H1 (cell line): ENCODE results near the gene PPP2R1A. TPM values are rescaled to one million over a fixed set of nuclear protein-coding genes. Genes with fewer than 3 reads are reported as not detected.

Experiments used
- CTCF ChIA-PET: fragments of 300-600 bp; sonication (Branson Sonifier 250); formaldehyde crosslinking; loops from one replicate; lab custom pipeline; 2021; ENCODE audit not compliant: partially characterized antibody; lab: Charles Lee
- POLR2A ChIA-PET: fragments of 300-600 bp; sonication (Branson Sonifier 250); formaldehyde crosslinking; loops from one replicate; lab custom pipeline; 2021; ENCODE audit warnings: inconsistent platforms; ENCODE audit not compliant: partially characterized antibody; lab: Charles Lee
- DNase-seq, 2 experiments: peaks; one replicate each; pipeline versions ENCODE4 v3.0.0 to v3.0.0-alpha.2; 2010 to 2022; ENCODE audit warnings: low spot score in 2 of 2, low read depth in 1 of 2, mixed read lengths in 1 of 2
- FAIRE-seq: peaks from 2 replicates; lab custom pipeline; 2011; peaks lifted over from hg19 to GRCh38; lab: Jason Lieb, UNC
- H2AFZ ChIP-seq: 2 replicates; pipeline ENCODE4 v1.8.1; 2012; ENCODE audit warnings: low read length, inconsistent platforms
- H2AK5ac ChIP-seq: 2 replicates; pipeline ENCODE4 v1.6.1; 2013; ENCODE audit warnings: low read depth, low read length
- H2BK120ac ChIP-seq: replicated peaks from 2 replicates; pipeline ENCODE3; 2013; ENCODE audit warnings: low read depth, low read length, inconsistent platforms
- H2BK12ac ChIP-seq: 2 replicates; pipeline ENCODE4 v1.6.1; 2013; ENCODE audit warnings: low read depth, low read length
- H2BK15ac ChIP-seq: 2 replicates; pipeline ENCODE4 v1.6.1; 2013; ENCODE audit warnings: low read length
- H2BK20ac ChIP-seq: 2 replicates; pipeline ENCODE4 v1.6.1; 2013; ENCODE audit warnings: low read length
- H2BK5ac ChIP-seq: 2 replicates; pipeline ENCODE4 v1.6.1; 2013; ENCODE audit warnings: low read depth, low read length
- H3K14ac ChIP-seq: 2 replicates; pipeline ENCODE4 v1.6.1; 2013; ENCODE audit warnings: inconsistent platforms; ENCODE audit not compliant: insufficient read length
- H3K18ac ChIP-seq: 2 replicates; pipeline ENCODE4 v1.6.1; 2013; ENCODE audit warnings: low read length; ENCODE audit errors: extremely low read depth
- H3K23ac ChIP-seq: 2 replicates; pipeline ENCODE4 v1.6.1; 2013; ENCODE audit warnings: inconsistent platforms; ENCODE audit not compliant: insufficient read length
- H3K23me2 ChIP-seq: 2 replicates; pipeline ENCODE4 v1.6.1; 2013; ENCODE audit warnings: low read depth, low read length
- H3K27ac ChIP-seq: 2 replicates; pipeline ENCODE4 v1.6.1; 2011; ENCODE audit warnings: low read depth, low read length, inconsistent platforms
- H3K27me3 ChIP-seq, 4 experiments: replicated peaks in 1 of 4; 1 replicate in 1 of 4; 2 replicates in 3 of 4; pipeline versions ENCODE4 v1.6.1 to v1.8.1; 2011 to 2013; ENCODE audit warnings: low read length in 3 of 4, mild to moderate bottlenecking in 3 of 4, inconsistent platforms in 2 of 4, mixed read lengths in 2 of 4, moderate library complexity in 1 of 4; ENCODE audit not compliant: control insufficient read depth in 3 of 4, insufficient read depth in 3 of 4; ENCODE audit errors: extremely low read depth in 1 of 4
- H3K36me3 ChIP-seq, 4 experiments: 2 replicates each; pipeline versions ENCODE4 v1.6.1 to v1.8.1; 2011 to 2013; ENCODE audit warnings: mild to moderate bottlenecking in 4 of 4, low read length in 3 of 4, moderate library complexity in 2 of 4, control low read depth in 1 of 4, inconsistent platforms in 1 of 4; ENCODE audit not compliant: insufficient read depth in 4 of 4, control insufficient read depth in 2 of 4
- H3K4ac ChIP-seq: replicated peaks from 2 replicates; pipeline ENCODE3; 2013; ENCODE audit warnings: low read length, low read depth, mixed read lengths, inconsistent platforms; ENCODE audit not compliant: insufficient read length
- H3K4me1 ChIP-seq, 4 experiments: replicated peaks in 1 of 4; 1 replicate in 1 of 4; 2 replicates in 3 of 4; pipeline versions ENCODE4 v1.6.1 to v1.8.1; 2011 to 2013; ENCODE audit warnings: low read length in 3 of 4, inconsistent platforms in 2 of 4, mixed read lengths in 1 of 4; ENCODE audit not compliant: insufficient read depth in 4 of 4, control insufficient read depth in 3 of 4
- H3K4me2 ChIP-seq, 2 experiments: 2 replicates each; pipeline versions ENCODE4 v1.6.1 to v1.8.1; 2011 to 2013; ENCODE audit warnings: low read depth in 2 of 2, low read length in 2 of 2, control low read depth in 1 of 2, inconsistent platforms in 1 of 2, mild to moderate bottlenecking in 1 of 2; ENCODE audit not compliant: insufficient read depth in 1 of 2
- H3K4me3 ChIP-seq, 4 experiments: fragments of 200-600, 300-600 bp in 1 of 4; sonication (generic), shearing (Covaris generic), sonication (Bioruptor Twin) in 1 of 4; 2 replicates each; pipeline versions ENCODE4 v1.5.1 to v1.8.1; 2011 to 2016; ENCODE audit warnings: low read length in 4 of 4, low read depth in 3 of 4, control low read depth in 2 of 4, inconsistent platforms in 2 of 4, mild to moderate bottlenecking in 2 of 4, mixed read lengths in 1 of 4, moderate library complexity in 1 of 4; ENCODE audit not compliant: insufficient read depth in 2 of 4; ENCODE audit errors: extremely low read depth in 1 of 4
- H3K56ac ChIP-seq: replicated peaks from 2 replicates; pipeline ENCODE3; 2013; ENCODE audit warnings: low read depth, mild to moderate bottlenecking, mixed read lengths, low read length, inconsistent platforms; ENCODE audit not compliant: insufficient read length
- H3K79me1 ChIP-seq: 2 replicates; pipeline ENCODE4 v1.6.1; 2013; ENCODE audit warnings: low read depth, low read length, control low read depth
- H3K79me2 ChIP-seq, 2 experiments: 2 replicates each; pipeline versions ENCODE4 v1.6.1 to v1.8.1; 2012 to 2013; ENCODE audit warnings: low read length in 2 of 2, mild to moderate bottlenecking in 2 of 2, inconsistent platforms in 1 of 2; ENCODE audit not compliant: insufficient read depth in 2 of 2, control insufficient read depth in 1 of 2
- H3K9ac ChIP-seq, 4 experiments: replicated peaks in 1 of 4; 1 replicate in 1 of 4; 2 replicates in 3 of 4; pipeline versions ENCODE4 v1.6.1 to v1.8.1; 2011 to 2013; ENCODE audit warnings: low read depth in 3 of 4, low read length in 3 of 4, control low read depth in 2 of 4, mild to moderate bottlenecking in 2 of 4, moderate library complexity in 2 of 4, inconsistent platforms in 1 of 4; ENCODE audit errors: extremely low read depth in 1 of 4
- H3K9me3 ChIP-seq, 2 experiments: 2 replicates each; pipeline versions ENCODE4 v1.6.1 to v1.8.1; 2012 to 2013; ENCODE audit warnings: mild to moderate bottlenecking in 2 of 2, moderate library complexity in 2 of 2, control low read depth in 1 of 2, inconsistent platforms in 1 of 2, low read depth in 1 of 2, low read length in 1 of 2, mixed read lengths in 1 of 2; ENCODE audit not compliant: insufficient read depth in 2 of 2
- H4K20me1 ChIP-seq, 2 experiments: replicated peaks in 1 of 2; 2 replicates each; pipeline versions ENCODE3 to v1.8.1; 2011 to 2013; ENCODE audit warnings: inconsistent platforms in 2 of 2, low read length in 2 of 2, mild to moderate bottlenecking in 1 of 2; ENCODE audit not compliant: insufficient read depth in 2 of 2, control insufficient read depth in 1 of 2
- H4K5ac ChIP-seq: 2 replicates; pipeline ENCODE4 v1.6.1; 2013; ENCODE audit warnings: low read length, low read depth, mixed read lengths, inconsistent platforms; ENCODE audit not compliant: insufficient read length
- H4K8ac ChIP-seq: 2 replicates; pipeline ENCODE4 v1.8.0; 2013; ENCODE audit warnings: mild to moderate bottlenecking, moderate library complexity, low read length, inconsistent platforms; ENCODE audit not compliant: insufficient read depth; ENCODE audit errors: extremely low read depth
- H4K91ac ChIP-seq: replicated peaks from 2 replicates; pipeline ENCODE3; 2013; ENCODE audit warnings: low read length, mixed read lengths, inconsistent platforms; ENCODE audit not compliant: insufficient read length
- ASH2L ChIP-seq: fragments of 200-600, 300-600 bp; sonication (generic); IDR thresholded peaks from one replicate; pipeline ENCODE4 v1.7.1; 2017; ENCODE audit warnings: low read length
- BCL11A ChIP-seq, 2 experiments: IDR thresholded peaks; one replicate each; pipeline ENCODE4 v1.6.1; 2011; ENCODE audit warnings: low read depth in 2 of 2, low read length in 2 of 2, mild to moderate bottlenecking in 2 of 2
- NRF1 ChIP-seq: IDR thresholded peaks from 2 replicates; pipeline ENCODE4 v1.6.1; 2011; ENCODE audit warnings: mild to moderate bottlenecking, low read depth, low read length, improper control_type of control experiment
- RFX5 ChIP-seq: IDR thresholded peaks from 2 replicates; pipeline ENCODE4 v1.6.1; 2011; ENCODE audit warnings: low read depth, low read length, improper control_type of control experiment, borderline replicate concordance
- SAP30 ChIP-seq: fragments of 300-600 bp; sonication (generic); IDR thresholded peaks from 2 replicates; pipeline ENCODE4 v1.7.1; 2012; ENCODE audit warnings: low read length, moderate library complexity, mild to moderate bottlenecking, inconsistent platforms; ENCODE audit not compliant: insufficient read depth, insufficient replicate concordance
- WGBS, 2 experiments: shearing (Covaris generic) in 1 of 2; methylation state at CpG; one replicate each; pipeline versions ENCODE4 v1.1.6 to v1.1.7; 2013 to 2015; ENCODE audit warnings: low lambda C conversion rate in 2 of 2, mixed read lengths in 2 of 2, inconsistent platforms in 1 of 2, low coverage in 1 of 2, missing lambda C conversion rate in 1 of 2; ENCODE audit not compliant: insufficient replicate concordance in 2 of 2, insufficient coverage in 1 of 2, insufficient read length in 1 of 2; ENCODE audit errors: extremely low coverage in 1 of 2, missing lambda C conversion rate in 1 of 2; 5-methylcytosine and 5-hydroxymethylcytosine counted together
- polyA plus RNA-seq, 7 experiments: library from polyadenylated mRNA; depleted of rRNA in 3 of 7; stranded (reverse) in 5 of 7; unstranded in 2 of 7; fragments of >200 nt in 5 of 7; fragments of 200-250 nt in 2 of 7; gene quantifications; 1 replicate in 5 of 7; 2 replicates in 1 of 7; 4 replicates in 1 of 7; pipeline versions ENCODE4 v1.2.1 to v1.2.3, GENCODE V29; 2011 to 2013; ENCODE audit warnings: missing spikeins in 2 of 7, mixed read lengths in 2 of 7
- total RNA-seq: library from RNA; stranded (reverse); fragmentation: NEBNext Ultra II Directional; extraction: Animal tissue kit (Norgen Biotek cat#: 25700); gene quantifications from 2 replicates; pipeline ENCODE4 v1.2.1, GENCODE V29; 2021

PPP2R1A gene
- total and polyA plus RNA-seq, 2 of the 8 experiments (the other 6 are each of a cell fraction or from before 2014, with no cell fraction given) = 380 to 382 TPM

GRCh38 chr19:52211203-52211602 lies 21.4 kb downstream of the PPP2R1A start:
- Histone ChIP-seq H3K27ac (no peak overlapping the region), H2AFZ (no peak overlapping the region), H3K36me3 (peaks cover 38 to 82% (median 77%) of the 10 kb centered on the region in 4 experiments), H3K56ac (no peak overlapping the region), H4K8ac (no peak overlapping the region), H3K4me3 (no peak overlapping the region), H3K4me1 (no peaks in the 10 kb centered on the region), H3K27me3 (no peaks in the 10 kb centered on the region; a peak in 1 of 7 replicates)
- ChIA-PET CTCF (interaction anchor here (1.3 kb wide), 1 partner anchor 26 kb away, joined by 3 read pairs; no protein-coding TSS in a partner anchor), POLR2A (no interaction called here)
- TF ChIP-seq ASH2L (no peak), NRF1 (no peak), BCL11A (IDR thresholded peaks at IDR 0.05; ENCODE audit: low read depth in 2 of 2, low read length in 2 of 2) (no peak), RFX5 (no peak), SAP30 (no peak)
- TF ChIP-seq, all 59 proteins: peak for 0
- Histone ChIP-seq H2BK15ac (no peak overlapping the region), H2BK120ac (no peak overlapping the region), H3K79me1 (peaks cover 5% of the 10 kb centered on the region), H4K20me1 (peaks cover 8% of the 10 kb centered on the region in 2 experiments), H3K4ac (no peak overlapping the region), H2BK12ac (no peak overlapping the region), H3K9ac (no peak overlapping the region), H3K14ac (no peak overlapping the region), H3K23ac (no peak overlapping the region), H3K23me2 (no peaks in the 10 kb centered on the region), H2BK20ac (no peak overlapping the region), H4K5ac (no peak overlapping the region), H3K18ac (no peak overlapping the region), H2AK5ac (no peak overlapping the region), H4K91ac (no peak overlapping the region), H3K9me3 (no peaks in the 10 kb centered on the region), H2BK5ac (no peak overlapping the region), H3K4me2 (no peak overlapping the region), H3K79me2 (peaks cover 0 to 13% of the 10 kb centered on the region in 2 experiments; a peak in 2 of 4 replicates)
- 96% methylated on average over 20 of the region's 20 CpGs; no CpG with 5 or more reads in 1 of the 2 experiments for WGBS, 2 experiments
- FAIRE-seq (no peak), DNase-seq (no peak)
